ENCODE data around the gene VAV2.
A peak's percentile ranks its signal among the peaks of the same experiment; 100 is the strongest.

GRCh38 chr9:134025606-134026541 is 33.8 kb upstream of the VAV2 start:
- TF ChIP-seq POLR2A (IDR thresholded peaks at IDR 0.05), result no peak
- TF ChIP-seq, protein P1, sequence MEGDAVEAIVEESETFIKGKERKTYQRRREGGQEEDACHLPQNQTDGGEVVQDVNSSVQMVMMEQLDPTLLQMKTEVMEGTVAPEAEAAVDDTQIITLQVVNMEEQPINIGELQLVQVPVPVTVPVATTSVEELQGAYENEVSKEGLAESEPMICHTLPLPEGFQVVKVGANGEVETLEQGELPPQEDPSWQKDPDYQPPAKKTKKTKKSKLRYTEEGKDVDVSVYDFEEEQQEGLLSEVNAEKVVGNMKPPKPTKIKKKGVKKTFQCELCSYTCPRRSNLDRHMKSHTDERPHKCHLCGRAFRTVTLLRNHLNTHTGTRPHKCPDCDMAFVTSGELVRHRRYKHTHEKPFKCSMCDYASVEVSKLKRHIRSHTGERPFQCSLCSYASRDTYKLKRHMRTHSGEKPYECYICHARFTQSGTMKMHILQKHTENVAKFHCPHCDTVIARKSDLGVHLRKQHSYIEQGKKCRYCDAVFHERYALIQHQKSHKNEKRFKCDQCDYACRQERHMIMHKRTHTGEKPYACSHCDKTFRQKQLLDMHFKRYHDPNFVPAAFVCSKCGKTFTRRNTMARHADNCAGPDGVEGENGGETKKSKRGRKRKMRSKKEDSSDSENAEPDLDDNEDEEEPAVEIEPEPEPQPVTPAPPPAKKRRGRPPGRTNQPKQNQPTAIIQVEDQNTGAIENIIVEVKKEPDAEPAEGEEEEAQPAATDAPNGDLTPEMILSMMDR (IDR thresholded peaks at IDR 0.05), result peak in 1 of 6 experiments; percentile 12
